Astrocyte (in vitro differentiated cells and primary cell): ENCODE measurements around the gene RAPGEF6.

Source experiments
- CTCF ChIP-seq: IDR thresholded peaks from 2 replicates; pipeline ENCODE4 v1.5.1; 2011; ENCODE audit warnings: low read depth, mild to moderate bottlenecking, inconsistent platforms, low read length, moderate library complexity; ENCODE audit not compliant: insufficient read depth
- EZH2 ChIP-seq: IDR thresholded peaks from 2 replicates; pipeline ENCODE4 v1.6.1; 2012; ENCODE audit warnings: mild to moderate bottlenecking, low read length, inconsistent platforms; ENCODE audit not compliant: insufficient read depth

- no peak for TF ChIP-seq CTCF
- TF ChIP-seq EZH2: no peak
These were observed 111.4 kb downstream of the RAPGEF6 start for GRCh38 chr5:131523500-131524185.
